ENCODE measurements around the gene PTPN4. TPM values are rescaled to one million over a fixed set of nuclear protein-coding genes. Genes with fewer than 3 reads are reported as not detected.
"Not testable (repeated sequence)": the region's sequence is repeated elsewhere in the genome, so short reads cannot be mapped to it uniquely, and the experiment has no call there.

PTPN4 gene
- total RNA-seq, 2 experiments from 2014 or later: 26.5 to 34.1 TPM

DNA sequence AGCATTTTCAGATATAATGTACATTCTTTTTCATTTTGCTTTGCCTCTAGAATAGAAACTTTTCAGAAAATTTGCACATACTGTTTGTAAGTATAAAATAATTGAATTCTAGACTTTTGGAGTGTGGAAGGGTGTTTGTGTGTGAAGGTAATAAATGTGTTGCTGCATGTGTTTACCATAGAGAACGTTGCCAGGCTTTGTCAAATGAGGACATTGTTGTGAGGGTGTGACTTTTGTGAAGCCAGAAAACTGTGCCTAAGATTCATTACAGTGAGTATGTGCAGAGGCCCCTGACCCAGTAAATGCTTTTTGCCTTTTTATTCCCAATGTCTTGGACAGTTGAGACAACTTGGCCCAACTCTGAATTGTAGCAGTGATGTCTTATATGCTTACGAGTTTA, 222.8 kb downstream of the PTPN4 start:
- POLR2A ChIA-PET: no interaction called here
- CTCF ChIA-PET: no interaction called here

DNA sequence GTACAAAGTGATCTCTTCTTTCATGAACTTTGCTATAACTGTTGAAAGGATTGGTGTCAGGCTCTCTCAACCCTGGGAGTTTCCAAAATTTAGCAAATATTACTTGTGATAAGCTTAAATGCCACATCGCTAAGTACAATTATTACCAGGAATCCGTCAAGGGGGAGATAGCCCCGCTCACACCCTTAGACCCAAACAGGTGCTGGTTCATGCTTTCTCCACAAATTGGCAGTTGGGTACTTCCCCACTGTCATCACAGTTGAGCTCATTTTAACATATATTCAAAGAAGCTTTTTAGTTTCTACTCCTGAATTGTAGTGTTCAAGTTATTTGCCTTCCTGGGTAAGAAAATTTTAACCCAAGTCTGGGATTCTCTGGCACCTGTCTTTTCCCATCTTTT, 223.4 kb downstream of the PTPN4 start:
- POLR2A ChIA-PET: no interaction called here
- CTCF ChIA-PET: no interaction called here

DNA sequence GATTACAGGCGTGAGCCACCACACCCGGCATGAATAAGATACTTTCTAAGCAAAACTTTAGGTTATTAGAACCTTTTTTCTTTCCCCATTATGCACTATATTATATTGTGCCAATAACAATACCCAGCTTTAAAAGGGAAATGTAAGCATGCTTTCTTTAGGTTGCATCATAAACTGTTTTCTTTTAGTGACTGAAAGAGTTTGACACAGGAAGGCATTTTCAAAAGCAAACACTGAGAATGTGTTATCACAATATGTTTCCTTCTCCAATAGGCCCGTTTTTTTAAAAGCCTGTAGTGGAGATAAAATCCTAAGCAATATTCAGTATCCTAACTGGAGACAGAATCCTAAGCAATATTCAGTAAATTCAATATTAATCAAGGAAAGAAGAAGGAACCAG, 236.4 kb downstream of the PTPN4 start:
- ChIA-PET CTCF (no interaction called here), POLR2A (interaction anchor here (0.7 kb wide), 1 partner anchor 733 kb away, joined by 11 read pairs; no protein-coding TSS in a partner anchor)

DNA sequence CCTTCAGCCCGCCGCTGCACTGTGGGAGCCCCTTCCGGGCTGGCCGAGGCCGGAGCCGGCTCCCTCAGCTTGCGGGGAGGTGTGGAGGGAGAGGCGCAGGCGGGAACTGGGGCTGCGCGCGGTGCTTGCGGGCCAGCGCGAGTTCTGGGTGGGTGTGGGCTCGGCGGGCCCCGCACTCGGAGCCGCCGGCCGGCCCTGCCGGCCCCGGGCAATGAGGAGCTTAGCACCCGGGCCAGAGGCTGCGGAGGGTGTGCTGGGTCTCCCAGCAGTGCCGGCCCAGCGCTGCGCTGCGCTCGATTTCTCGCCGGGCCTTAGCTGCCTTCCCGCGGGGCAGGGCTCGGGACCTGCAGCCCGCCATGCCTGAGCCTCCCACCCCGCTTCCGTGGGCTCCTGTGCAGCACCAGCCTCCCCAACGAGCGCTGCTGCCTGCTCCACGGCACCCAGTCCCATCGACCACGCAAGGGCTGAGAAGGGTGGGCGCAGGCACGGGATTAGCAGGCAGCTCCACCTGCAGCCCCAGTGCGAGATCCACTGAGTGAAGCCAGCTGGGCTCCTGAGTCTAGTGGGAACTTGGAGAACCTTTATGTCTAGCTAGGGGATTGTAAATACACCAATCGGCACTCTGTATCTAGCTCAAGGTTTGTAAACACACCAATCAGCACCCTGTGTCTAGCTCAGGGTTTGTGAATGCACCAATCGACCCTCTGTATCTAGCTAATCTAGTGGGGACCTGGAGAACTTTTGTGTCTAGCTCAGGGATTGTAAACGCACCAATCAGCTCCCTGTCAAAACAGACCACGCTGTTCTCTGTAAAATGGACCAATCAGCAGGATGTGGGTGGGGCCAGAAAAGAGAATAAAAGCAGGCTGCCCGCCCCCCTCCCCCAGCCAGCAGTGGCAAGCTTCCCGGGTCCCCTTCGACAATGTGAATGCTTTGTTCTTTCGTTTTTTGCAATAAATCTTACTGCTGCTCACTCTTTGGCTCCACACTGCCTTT, 237.5 kb downstream of the PTPN4 start:
- CTCF ChIA-PET, POLR2A ChIA-PET: not testable (repeated sequence)

GRCh38 chr2:120001471-120001870, 241.7 kb downstream of the PTPN4 start:
- POLR2A ChIA-PET: no interaction called here
- CTCF ChIA-PET: no interaction called here

DNA sequence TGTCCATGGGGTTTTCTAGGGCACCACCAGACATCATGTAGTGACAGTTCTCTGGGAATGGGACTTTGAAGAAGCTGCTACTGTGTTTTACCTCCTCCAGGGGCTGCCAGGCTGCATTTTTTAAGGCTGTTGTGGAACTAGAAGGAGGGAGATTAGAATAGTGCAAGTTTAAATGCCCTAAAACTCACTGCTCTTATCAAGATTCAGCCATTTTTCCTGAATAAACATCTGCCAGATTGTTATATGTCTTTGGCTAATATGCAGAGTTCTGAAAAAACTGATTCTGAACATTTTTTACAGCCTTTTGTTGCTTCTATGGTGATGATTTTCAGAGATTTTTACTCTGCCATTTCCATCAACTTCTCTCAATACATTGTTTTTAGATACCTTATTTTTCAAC, 244.5 kb downstream of the PTPN4 start:
- POLR2A ChIA-PET: interaction anchor here (0.6 kb wide), 1 partner anchor 139 kb away, joined by 3 read pairs; no protein-coding TSS in a partner anchor
- CTCF ChIA-PET: no interaction called here

GRCh38 chr2:120005834-120006521, 246.3 kb downstream of the PTPN4 start:
- CTCF ChIA-PET: no interaction called here
- POLR2A ChIA-PET: no interaction called here

- ChIA-PET CTCF (no interaction called here), POLR2A (no interaction called here)
Measured at GRCh38 chr2:120007851-120008250, 248.1 kb downstream of the PTPN4 start.

DNA sequence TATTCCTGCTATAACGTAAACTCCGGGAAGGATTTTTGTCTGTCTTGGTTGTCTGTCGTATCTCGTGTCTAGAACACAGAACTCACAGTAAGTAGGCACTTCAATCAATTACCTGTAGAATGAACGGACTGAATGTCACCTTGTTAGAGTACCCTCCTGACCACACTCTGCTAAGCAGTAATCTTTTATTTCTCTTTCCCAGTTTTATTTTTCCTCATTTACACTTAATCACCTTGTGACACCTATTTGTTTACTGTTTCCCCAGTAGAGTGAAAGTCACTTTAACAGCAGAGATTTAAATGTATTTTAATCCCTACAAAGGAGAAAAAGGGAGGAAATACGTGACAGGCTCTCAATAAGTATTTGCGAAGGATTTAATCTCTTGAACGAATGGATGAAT, 252.6 kb downstream of the PTPN4 start:
- ChIA-PET CTCF (interaction anchor here (0.5 to 1.4 kb wide), 2 partner anchors 163 to 168 kb away, joined by 3 to 4 read pairs; no protein-coding TSS in a partner anchor), POLR2A (interaction anchor here (0.5 to 1.2 kb wide), 2 partner anchors 164 to 954 kb away, joined by 3 to 4 read pairs; no protein-coding TSS in a partner anchor)

GRCh38 chr2:120012771-120013596, 253.3 kb downstream of the PTPN4 start, which contains the start of gene EPB41L5:
Gene EPB41L5 (plus strand): TSS chr2:120013077. CDS start chr2:120019085, 6,008 bp downstream.
- ChIA-PET POLR2A (interaction anchor here (0.5 to 1.2 kb wide), 3 partner anchors 164 to 954 kb away, joined by 3 to 4 read pairs (median 3); no protein-coding TSS in a partner anchor), CTCF (interaction anchor here (0.5 to 1.4 kb wide), 2 partner anchors 162 to 168 kb away, joined by 3 to 4 read pairs; no protein-coding TSS in a partner anchor)

DNA sequence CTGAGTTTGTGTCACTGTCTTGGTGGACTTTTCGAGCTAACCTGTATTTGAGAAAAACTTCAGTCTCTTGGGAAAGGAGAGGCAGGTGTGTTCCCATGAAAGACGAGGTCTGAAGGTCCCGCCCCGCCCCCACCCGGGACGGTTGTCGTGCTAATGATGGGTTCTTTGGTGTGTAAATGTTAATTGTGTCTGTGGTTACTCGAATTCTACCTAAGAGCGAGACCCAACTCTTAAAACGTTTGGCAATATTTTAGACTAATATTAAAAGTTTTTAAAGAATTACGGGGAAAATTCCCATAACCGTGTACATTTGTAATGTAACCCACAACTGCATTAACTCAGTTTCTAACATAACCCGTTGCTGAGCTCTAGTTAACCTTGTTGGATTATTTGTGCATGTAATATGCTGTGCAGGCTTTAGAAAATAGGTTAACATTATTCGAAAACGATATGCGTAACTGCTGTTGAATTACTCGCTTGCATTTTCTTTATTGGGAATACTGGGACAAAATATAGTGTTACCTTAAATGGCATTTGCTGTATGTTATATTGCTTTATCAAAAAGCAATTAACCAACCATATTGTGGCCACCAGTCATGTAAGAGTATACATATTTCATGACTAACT, 254.0 kb downstream of the PTPN4 start:
- ChIA-PET CTCF (interaction anchor here (1.4 kb wide), 1 partner anchor 161 kb away, joined by 4 read pairs; no protein-coding TSS in a partner anchor), POLR2A (interaction anchor here (1.0 to 1.2 kb wide), 2 partner anchors 163 to 309 kb away, joined by 3 to 4 read pairs; no protein-coding TSS in a partner anchor)

- ChIA-PET CTCF (no interaction called here), POLR2A (no interaction called here)
Measured at GRCh38 chr2:120014226-120014980, 254.7 kb downstream of the PTPN4 start.

DNA sequence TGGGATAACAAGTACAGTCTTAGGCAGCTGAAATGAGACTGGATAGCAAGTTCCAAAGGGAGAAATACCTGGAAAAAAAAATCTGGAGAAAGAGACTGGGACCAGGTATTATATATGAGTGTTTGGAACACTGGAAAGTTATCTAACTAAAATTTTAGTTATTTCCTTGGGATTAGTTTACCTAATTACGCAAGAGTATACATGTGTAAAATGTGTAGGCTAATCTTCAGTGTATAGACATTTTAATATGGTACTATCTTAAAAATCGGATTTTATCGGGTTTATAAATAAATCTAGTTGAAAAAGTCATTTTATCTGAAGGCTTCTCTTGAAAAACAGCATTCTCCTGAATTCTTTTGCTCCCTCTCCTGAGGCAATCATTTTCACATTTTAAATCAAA, 257.1 kb downstream of the PTPN4 start:
- CTCF ChIA-PET: no interaction called here
- POLR2A ChIA-PET: no interaction called here

DNA sequence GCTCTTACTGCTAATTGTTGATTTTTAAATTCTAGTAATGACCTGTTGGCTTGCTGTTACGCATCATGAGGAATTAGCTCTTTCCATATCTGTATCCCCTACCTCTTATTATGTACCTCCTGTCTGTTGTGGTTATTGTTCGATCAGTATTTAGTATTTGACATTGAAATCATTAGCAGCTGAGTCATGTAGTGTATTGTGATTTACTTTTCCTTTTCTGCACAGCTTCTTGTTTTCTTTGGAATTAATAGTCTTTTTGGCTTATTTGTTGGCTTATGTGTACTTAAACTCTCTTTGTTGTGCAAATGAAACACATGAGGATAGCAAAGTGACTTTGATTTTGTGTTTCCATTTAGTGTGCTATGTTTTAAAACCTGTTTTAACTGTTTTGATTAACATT, 257.5 kb downstream of the PTPN4 start:
- ChIA-PET CTCF (no interaction called here), POLR2A (no interaction called here)

DNA sequence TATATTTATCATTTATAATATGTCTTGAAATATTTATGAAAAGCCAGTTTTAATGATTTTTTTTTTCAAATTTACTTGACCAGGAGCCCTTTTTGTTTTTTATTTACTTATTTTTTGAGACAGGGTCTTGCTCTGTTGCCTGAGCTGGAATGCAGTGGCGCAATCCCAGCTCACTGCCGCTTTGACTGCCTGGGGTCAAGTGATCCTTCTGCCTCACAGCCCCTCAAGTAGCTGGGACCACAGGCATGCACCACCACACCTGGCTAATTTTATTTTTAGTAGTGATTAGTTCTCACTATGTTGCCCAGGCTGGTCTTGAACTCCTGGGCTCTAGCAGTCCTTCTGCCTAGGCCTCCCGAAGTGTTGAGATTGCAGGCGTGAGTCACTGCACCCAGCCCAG, 258.8 kb downstream of the PTPN4 start:
- CTCF ChIA-PET: no interaction called here

DNA sequence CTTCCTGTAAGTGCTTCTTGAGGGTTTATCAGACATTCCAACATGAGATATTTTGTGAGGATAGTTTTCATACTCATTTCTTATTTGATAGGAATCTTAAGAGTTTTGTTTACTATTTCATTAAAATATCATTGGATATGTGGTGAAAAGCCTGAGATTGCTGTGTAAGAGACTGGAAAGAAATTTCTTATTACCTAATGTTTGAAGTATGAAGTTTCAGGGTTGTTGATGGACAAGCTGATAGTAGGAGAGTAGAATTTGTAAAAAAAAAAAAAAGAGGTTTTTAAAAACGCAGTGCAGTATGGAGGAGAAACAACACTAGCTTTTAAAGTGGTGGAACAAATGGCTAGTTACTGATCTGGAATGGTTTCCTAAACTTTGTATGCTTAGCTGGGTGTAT, 260.8 kb downstream of the PTPN4 start:
- ChIA-PET CTCF (no interaction called here), POLR2A (no interaction called here)

More for the DNA sequence above, 258.8 kb downstream of the PTPN4 start:
- POLR2A ChIA-PET: no interaction called here

- CTCF ChIA-PET, POLR2A ChIA-PET: not testable (repeated sequence)
Measured at GRCh38 chr2:120022505-120022904, 262.8 kb downstream of the PTPN4 start.

GRCh38 chr2:120026890-120027289, 267.2 kb downstream of the PTPN4 start:
- CTCF ChIA-PET: no interaction called here
- POLR2A ChIA-PET: no interaction called here

All from activated CD8-positive, alpha-beta memory T cell treated with anti-CD3 and anti-CD28 coated beads for 36 hours (primary cell).